Measurements from ENCODE around the gene ARHGEF19.
A peak's percentile ranks its signal among the peaks of the same experiment; 100 is the strongest.
"Not testable (repeated sequence)": the region's sequence is repeated elsewhere in the genome, so short reads cannot be mapped to it uniquely, and the experiment has no call there.

The ARHGEF19 gene

GRCh38 chr1:16212251-16212961 is at the start of gene ARHGEF19:
Gene ARHGEF19, minus strand, starts transcription at chr1:16212652. Its CDS starts 3,598 bp downstream, at chr1:16209054.
- no peak for DNase-seq

GRCh38 chr1:16262067-16262466 is 49.6 kb upstream of the ARHGEF19 start:
- DNase-seq: no peak

GRCh38 chr1:16260814-16261213 is 48.4 kb upstream of the ARHGEF19 start:
- DNase-seq: no peak

GRCh38 chr1:16258591-16259135 is 46.2 kb upstream of the ARHGEF19 start:
- no peak for DNase-seq

GRCh38 chr1:16257968-16258367 is 45.5 kb upstream of the ARHGEF19 start:
- DNase-seq: no peak

GRCh38 chr1:16257556-16257955 is 45.1 kb upstream of the ARHGEF19 start:
- DNase-seq: not testable (repeated sequence)

- DNase-seq: no peak
These were observed 44.0 kb upstream of the ARHGEF19 start for GRCh38 chr1:16256478-16256877.

- DNase-seq: no peak
These were observed 41.9 kb upstream of the ARHGEF19 start for GRCh38 chr1:16254263-16254928.

GRCh38 chr1:16253332-16253922 is 41.0 kb upstream of the ARHGEF19 start:
- DNase-seq: no peak

- DNase-seq: no peak
These were observed 40.5 kb upstream of the ARHGEF19 start for GRCh38 chr1:16252912-16253311.

- DNase-seq: no peak
These were observed 38.9 kb upstream of the ARHGEF19 start for GRCh38 chr1:16251381-16251780.

GRCh38 chr1:16250524-16251251 is 38.2 kb upstream of the ARHGEF19 start:
- DNase-seq: no peak

- DNase-seq: no peak
These were observed 37.3 kb upstream of the ARHGEF19 start for GRCh38 chr1:16249596-16250241.

GRCh38 chr1:16248603-16249516 is 36.4 kb upstream of the ARHGEF19 start:
- DNase-seq: peak; percentile 90

- no peak for DNase-seq
These were observed 35.6 kb upstream of the ARHGEF19 start for GRCh38 chr1:16248007-16248436.

- no peak for DNase-seq
These were observed 35.0 kb upstream of the ARHGEF19 start for GRCh38 chr1:16247441-16247840.

GRCh38 chr1:16246961-16247360 is 34.5 kb upstream of the ARHGEF19 start:
- no peak for DNase-seq

- not testable (repeated sequence) for DNase-seq
These were observed 33.8 kb upstream of the ARHGEF19 start for GRCh38 chr1:16246239-16246638.

- no peak for DNase-seq
These were observed 33.2 kb upstream of the ARHGEF19 start for GRCh38 chr1:16245476-16246196.

- no peak for DNase-seq
These were observed 32.3 kb upstream of the ARHGEF19 start for GRCh38 chr1:16244650-16245285.
